ENCODE data around the gene OR4D1.
A peak's percentile ranks its signal among the peaks of the same experiment; 100 is the strongest.

- TF ChIP-seq, protein P1, sequence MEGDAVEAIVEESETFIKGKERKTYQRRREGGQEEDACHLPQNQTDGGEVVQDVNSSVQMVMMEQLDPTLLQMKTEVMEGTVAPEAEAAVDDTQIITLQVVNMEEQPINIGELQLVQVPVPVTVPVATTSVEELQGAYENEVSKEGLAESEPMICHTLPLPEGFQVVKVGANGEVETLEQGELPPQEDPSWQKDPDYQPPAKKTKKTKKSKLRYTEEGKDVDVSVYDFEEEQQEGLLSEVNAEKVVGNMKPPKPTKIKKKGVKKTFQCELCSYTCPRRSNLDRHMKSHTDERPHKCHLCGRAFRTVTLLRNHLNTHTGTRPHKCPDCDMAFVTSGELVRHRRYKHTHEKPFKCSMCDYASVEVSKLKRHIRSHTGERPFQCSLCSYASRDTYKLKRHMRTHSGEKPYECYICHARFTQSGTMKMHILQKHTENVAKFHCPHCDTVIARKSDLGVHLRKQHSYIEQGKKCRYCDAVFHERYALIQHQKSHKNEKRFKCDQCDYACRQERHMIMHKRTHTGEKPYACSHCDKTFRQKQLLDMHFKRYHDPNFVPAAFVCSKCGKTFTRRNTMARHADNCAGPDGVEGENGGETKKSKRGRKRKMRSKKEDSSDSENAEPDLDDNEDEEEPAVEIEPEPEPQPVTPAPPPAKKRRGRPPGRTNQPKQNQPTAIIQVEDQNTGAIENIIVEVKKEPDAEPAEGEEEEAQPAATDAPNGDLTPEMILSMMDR (IDR thresholded peaks at IDR 0.05; ENCODE audit: poor library complexity) = peak; percentile 44
- TF ChIP-seq EZH2phosphoT487 (IDR thresholded peaks at IDR 0.05; ENCODE audit: low read depth, severe bottlenecking, unreplicated experiment) = no peak
Measured at GRCh38 chr17:58121925-58122324, 26.3 kb upstream of the OR4D1 start.

All from hepatocyte (in vitro differentiated cells).